T-helper 17 cell (primary cell): ENCODE results near the gene HGF. TPM values are rescaled to one million over a fixed set of nuclear protein-coding genes. Genes with fewer than 3 reads are reported as not detected.

Experiments
- ATAC-seq: fragments of 150-1000 bp; cut with Tn5 transposase; 2 replicates; pipeline ENCODE4 v1.10.0; 2021; ENCODE audit warnings: mild to moderate bottlenecking, moderate library complexity
- DNase-seq, 3 donors: peaks; one replicate each; pipeline versions ENCODE4 v3.0.0 to v3.0.0-alpha.2; 2020 to 2021
- H3K9me3 ChIP-seq: one replicate; pipeline ENCODE4 v1.7.0; 2013; ENCODE audit warnings: low read length, mild to moderate bottlenecking; ENCODE audit not compliant: control insufficient read depth, poor library complexity, severe bottlenecking
- H3K27ac Mint-ChIP-seq: one replicate; pipeline ENCODE4 v1.8.0; 2022; ENCODE audit warnings: mild to moderate bottlenecking, moderate library complexity, mixed read lengths
- H3K27me3 Mint-ChIP-seq: one replicate; pipeline ENCODE4 v1.8.0; 2022; ENCODE audit warnings: mixed read lengths
- H3K36me3 Mint-ChIP-seq: one replicate; pipeline ENCODE4 v1.8.0; 2022; ENCODE audit warnings: low read depth, mixed read lengths
- H3K4me1 Mint-ChIP-seq: one replicate; pipeline ENCODE4 v1.8.0; 2022; ENCODE audit warnings: mild to moderate bottlenecking, mixed read lengths
- H3K4me3 Mint-ChIP-seq: one replicate; pipeline ENCODE4 v1.8.0; 2022; ENCODE audit warnings: mild to moderate bottlenecking, moderate library complexity, mixed read lengths
- total RNA-seq, 4 donors: library from RNA in 2 of 4; stranded (reverse) in 2 of 4; gene quantifications; one replicate each; pipeline ENCODE4 v1.2.3 and lab custom pipeline; 2022 to 2026

Gene HGF
- total RNA-seq, 2 donors from 2014 or later, result 0.37 TPM; not detected in 1

DNA sequence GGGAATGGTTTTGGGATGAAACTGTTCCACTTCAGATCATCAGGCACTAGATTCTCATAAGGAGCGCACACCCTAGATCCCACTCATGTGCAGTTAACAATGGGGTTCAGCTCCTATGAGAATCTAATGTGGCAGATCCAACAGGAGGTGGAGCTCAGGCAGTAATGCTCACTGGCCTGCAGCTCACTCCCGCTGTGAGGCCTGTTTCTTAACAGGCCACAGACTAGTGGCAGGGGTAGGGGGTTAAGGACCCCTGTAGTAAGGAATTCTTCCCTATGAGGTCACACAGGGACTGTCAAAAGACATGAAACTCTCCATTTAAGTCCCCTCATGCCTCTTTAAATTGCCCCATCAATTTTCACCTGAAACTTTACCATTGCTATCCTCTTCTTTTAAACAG, 8.0 kb downstream of the HGF start:
- DNase-seq (no peak), ATAC-seq (no peak)
- Mint-ChIP-seq H3K27me3 (no peaks in the 10 kb centered on the region), H3K4me3 (no peak overlapping the region), H3K36me3 (no peaks in the 10 kb centered on the region), H3K27ac (no peak overlapping the region), H3K4me1 (no peaks in the 10 kb centered on the region)
- H3K9me3 ChIP-seq, result no peaks in the 10 kb centered on the region

DNA sequence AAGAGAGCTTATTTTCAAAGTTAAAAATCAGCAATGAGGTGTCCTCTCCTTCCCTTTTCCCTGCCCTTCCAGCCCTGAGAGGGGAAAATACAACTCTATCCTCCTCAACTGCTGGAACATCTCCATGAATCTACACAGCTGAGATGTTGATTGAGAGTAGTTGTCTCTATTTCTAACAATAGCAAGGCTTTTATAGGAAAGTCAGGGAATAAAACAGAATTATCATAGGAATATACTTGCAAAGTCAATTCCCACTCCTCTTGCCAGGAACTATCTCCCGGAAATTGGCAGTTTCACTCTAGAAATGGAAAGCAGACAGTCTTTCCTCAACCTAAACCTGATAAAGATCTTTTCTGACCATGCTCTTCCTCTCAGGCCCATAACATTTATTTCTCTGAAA, 8.8 kb downstream of the HGF start:
- no peak for ATAC-seq
- Mint-ChIP-seq H3K4me1 (no peaks in the 10 kb centered on the region), H3K4me3 (no peak overlapping the region), H3K36me3 (no peaks in the 10 kb centered on the region), H3K27me3 (no peaks in the 10 kb centered on the region), H3K27ac (no peak overlapping the region)
- no peak for DNase-seq
- no peaks in the 10 kb centered on the region for H3K9me3 ChIP-seq

DNA sequence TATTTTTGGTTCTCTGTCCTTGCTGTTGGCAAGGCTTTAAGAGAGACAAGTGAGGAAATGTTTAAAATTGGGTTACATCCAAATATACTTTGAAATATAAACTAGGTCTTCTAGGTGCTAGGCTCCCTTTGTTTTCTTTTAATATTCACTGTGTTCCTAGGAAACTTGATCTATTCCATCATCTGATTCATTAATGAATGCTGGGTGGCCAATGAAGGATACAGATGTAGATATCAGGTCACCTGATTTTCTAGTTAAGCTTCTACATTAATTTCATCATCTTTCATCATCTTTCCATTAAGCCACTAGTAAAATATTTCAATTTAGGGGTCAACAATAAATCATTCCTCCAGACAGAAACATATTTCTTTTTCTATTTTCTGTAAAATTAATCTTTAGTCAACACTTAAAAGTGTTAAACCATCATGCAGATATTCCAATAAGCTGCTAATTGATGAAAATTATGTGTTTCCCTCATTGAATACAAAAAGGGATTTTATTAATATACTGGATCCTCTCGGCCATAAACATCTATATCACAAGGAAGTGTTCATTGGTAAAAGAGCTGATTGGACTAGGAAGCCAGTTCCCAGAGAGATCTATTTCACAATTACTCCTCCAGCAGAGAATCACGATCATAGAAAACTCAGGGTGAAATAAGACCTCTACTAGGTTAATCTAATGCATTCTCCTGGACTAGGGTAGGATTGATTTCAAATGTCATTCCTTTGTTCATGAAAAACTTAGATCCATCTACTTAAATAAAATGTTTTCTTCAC, 14.7 kb downstream of the HGF start:
- H3K36me3 Mint-ChIP-seq, result no peaks in the 10 kb centered on the region

DNA sequence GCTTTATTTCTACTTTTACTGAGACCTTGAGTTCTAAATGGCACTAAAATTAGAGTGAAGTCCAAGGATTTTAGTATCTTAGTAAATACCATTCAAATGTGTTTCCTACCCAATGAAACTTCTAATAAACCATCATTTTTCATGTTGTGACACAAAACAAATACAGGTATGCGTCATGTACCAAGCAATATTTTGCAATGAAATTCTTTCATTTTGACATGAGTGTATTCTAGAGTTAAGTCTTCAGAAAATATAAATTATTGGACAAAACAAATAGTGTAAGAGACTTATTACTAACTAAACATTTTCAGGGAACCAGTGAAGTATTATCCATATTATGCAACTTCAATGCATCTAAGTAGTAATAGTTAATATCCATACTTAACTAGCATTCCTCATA, 16.5 kb downstream of the HGF start:
- no peak overlapping the region for H3K4me3 Mint-ChIP-seq
- DNase-seq, result no peak
- H3K4me1 Mint-ChIP-seq, result no peaks in the 10 kb centered on the region
- H3K27me3 Mint-ChIP-seq, result no peaks in the 10 kb centered on the region
- no peak for ATAC-seq
- H3K36me3 Mint-ChIP-seq, result no peaks in the 10 kb centered on the region
- no peaks in the 10 kb centered on the region for H3K9me3 ChIP-seq
- H3K27ac Mint-ChIP-seq, result no peak overlapping the region

More for the DNA sequence above, 14.7 kb downstream of the HGF start:
- Mint-ChIP-seq H3K4me3 (no peak overlapping the region), H3K4me1 (no peaks in the 10 kb centered on the region), H3K27ac (no peak overlapping the region), H3K27me3 (no peaks in the 10 kb centered on the region)
- H3K9me3 ChIP-seq, result no peaks in the 10 kb centered on the region
- DNase-seq, result no peak
- no peak for ATAC-seq

DNA sequence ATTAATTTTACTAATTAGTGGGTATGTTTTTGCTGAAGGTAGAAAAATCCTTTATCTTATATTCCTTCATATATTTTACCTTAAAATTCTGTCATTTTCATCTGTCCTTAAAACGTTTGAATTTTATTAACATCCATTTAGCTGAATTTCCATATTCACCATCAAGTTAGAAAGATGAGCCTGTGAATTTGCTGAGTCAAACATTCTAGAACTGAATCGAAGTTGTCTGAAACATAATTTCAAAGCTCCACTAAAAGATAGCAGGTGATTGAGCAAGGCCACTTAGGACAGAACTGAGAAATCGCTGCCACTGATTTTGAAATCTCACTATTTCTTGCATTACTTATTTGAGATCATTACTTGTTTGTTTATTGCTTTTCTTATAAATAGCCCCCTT, 17.5 kb downstream of the HGF start:
- no peak for DNase-seq
- Mint-ChIP-seq H3K4me3 (no peak overlapping the region), H3K4me1 (no peaks in the 10 kb centered on the region), H3K27ac (no peak overlapping the region), H3K36me3 (no peaks in the 10 kb centered on the region), H3K27me3 (no peaks in the 10 kb centered on the region)
- H3K9me3 ChIP-seq, result no peaks in the 10 kb centered on the region
- no peak for ATAC-seq

DNA sequence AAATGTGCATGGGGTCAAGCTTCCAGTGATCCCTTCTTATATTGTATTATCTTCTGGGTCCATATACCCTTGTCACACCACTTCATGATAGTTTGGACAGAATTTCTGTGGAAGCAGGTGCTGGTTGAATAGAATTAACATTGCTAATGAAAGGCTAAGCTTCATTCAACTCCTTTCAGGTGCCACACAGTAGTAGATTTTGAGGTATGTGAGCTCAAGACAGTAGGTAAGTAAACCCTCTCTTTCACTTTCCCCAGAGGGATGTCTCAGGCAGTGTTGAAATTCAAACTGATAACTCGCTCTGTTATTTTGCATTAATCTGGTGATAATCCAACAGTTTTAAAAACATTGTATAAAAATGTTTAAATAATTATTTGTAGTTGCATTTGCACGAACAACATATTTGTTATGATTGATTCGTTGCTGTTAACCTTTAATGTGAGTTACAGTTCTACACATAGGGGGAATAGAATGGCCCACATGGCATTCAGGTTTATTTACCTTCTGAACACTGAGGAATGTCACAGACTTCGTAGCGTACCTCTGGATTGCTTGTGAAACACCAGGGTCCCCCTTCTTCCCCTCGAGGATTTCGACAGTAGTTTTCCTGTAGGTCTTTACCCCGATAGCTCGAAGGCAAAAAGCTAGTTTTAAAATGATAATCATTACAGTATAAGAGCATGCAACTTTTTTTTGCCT, 18.1 kb downstream of the HGF start:
- no peaks in the 10 kb centered on the region for H3K9me3 ChIP-seq
- no peak overlapping the region for H3K27ac Mint-ChIP-seq
- H3K27me3 Mint-ChIP-seq, result no peaks in the 10 kb centered on the region
- H3K4me3 Mint-ChIP-seq, result no peak overlapping the region
- ATAC-seq, result no peak
- no peaks in the 10 kb centered on the region for H3K36me3 Mint-ChIP-seq
- no peaks in the 10 kb centered on the region for H3K4me1 Mint-ChIP-seq
- DNase-seq, result no peak

DNA sequence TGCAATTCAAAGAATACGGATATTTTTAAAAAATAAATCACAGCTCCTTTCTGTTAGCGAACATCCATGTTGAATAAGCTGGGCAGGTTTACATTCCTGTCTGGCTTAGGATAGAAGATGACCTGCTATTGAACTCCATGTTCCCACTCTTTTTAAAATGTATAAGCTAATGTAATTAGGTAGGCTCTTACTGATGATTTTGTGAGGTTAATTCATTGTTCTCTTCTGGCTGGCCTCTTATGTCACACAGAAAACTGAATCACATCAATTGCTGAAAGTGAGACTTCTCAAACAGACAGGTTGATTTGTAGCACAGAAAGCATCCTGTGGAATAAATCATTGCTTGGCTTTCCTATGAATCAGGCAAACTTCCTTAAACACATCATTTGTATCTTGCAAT, 24.2 kb downstream of the HGF start:
- no peak for ATAC-seq
- no peaks in the 10 kb centered on the region for H3K4me1 Mint-ChIP-seq
- H3K9me3 ChIP-seq, result no peaks in the 10 kb centered on the region
- no peak for DNase-seq
- no peak overlapping the region for H3K4me3 Mint-ChIP-seq
- H3K27ac Mint-ChIP-seq, result no peak overlapping the region
- no peaks in the 10 kb centered on the region for H3K36me3 Mint-ChIP-seq
- no peaks in the 10 kb centered on the region for H3K27me3 Mint-ChIP-seq

DNA sequence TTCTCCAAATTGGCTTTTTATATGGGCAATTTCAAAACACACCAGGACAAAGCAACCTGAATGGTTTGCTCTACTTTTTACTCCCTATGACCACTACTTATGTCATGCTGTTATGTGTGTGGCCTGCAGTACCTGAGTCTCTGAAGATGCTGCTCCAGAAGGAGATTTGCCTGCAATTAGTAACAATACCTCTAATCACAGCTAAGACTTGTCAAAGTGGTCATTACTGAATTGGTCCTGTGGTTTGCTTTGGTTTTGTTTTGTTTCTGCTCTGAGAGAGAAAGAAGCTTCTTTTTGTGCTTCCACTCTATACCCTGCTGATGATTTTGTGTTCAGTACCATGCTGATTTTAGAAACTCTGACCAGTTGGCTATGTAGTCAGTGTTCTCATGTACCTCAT, 25.5 kb downstream of the HGF start:
- H3K36me3 Mint-ChIP-seq, result no peaks in the 10 kb centered on the region

DNA sequence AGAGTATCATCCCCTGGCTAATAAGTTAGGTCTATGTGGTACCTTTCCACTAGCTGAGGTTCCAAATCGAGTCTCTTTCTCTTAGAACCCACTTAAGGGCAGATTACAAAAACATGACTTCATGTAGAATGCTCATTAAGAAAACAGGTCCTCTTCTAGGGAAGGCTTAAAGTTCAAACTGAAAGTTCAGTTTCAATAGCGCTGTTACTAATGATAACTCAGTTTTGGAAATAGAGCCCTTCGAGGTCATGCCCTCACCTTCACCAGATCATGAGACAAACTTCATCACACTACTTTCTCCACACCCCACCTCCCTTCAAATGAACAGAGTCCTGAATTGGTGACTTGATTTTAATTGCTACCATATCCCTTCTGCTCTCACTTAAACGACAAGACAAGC, 26.2 kb downstream of the HGF start:
- Mint-ChIP-seq H3K27ac (no peak overlapping the region), H3K4me3 (no peak overlapping the region), H3K4me1 (no peaks in the 10 kb centered on the region), H3K27me3 (no peaks in the 10 kb centered on the region), H3K36me3 (no peaks in the 10 kb centered on the region)
- no peaks in the 10 kb centered on the region for H3K9me3 ChIP-seq
- no peak for ATAC-seq
- no peak for DNase-seq

More for the DNA sequence above, 25.5 kb downstream of the HGF start:
- Mint-ChIP-seq H3K27me3 (no peaks in the 10 kb centered on the region), H3K27ac (no peak overlapping the region), H3K4me1 (no peaks in the 10 kb centered on the region), H3K4me3 (no peak overlapping the region)
- ATAC-seq, result no peak
- no peak for DNase-seq
- no peaks in the 10 kb centered on the region for H3K9me3 ChIP-seq

DNA sequence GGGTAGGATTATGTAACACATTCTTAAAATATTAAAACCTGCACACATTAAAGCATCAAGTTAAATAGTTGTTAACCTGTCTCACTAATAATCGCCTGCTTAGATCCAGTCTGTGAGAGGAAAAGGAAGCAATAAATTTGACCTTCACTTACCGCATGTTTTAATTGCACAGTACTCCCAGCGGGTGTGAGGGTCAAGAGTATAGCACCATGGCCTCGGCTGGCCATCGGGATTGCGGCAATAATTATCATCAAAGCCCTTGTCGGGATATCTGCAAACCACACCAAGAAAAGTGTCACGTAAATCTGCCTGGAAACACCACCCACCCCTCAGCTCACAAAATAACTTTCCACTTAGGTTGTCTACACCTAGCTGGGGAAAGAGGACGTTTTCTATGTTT, 26.6 kb downstream of the HGF start:
- Mint-ChIP-seq H3K27ac (no peak overlapping the region), H3K27me3 (no peaks in the 10 kb centered on the region), H3K4me1 (no peaks in the 10 kb centered on the region), H3K36me3 (no peaks in the 10 kb centered on the region), H3K4me3 (no peak overlapping the region)
- no peak for ATAC-seq
- no peak for DNase-seq
- H3K9me3 ChIP-seq, result no peaks in the 10 kb centered on the region

DNA sequence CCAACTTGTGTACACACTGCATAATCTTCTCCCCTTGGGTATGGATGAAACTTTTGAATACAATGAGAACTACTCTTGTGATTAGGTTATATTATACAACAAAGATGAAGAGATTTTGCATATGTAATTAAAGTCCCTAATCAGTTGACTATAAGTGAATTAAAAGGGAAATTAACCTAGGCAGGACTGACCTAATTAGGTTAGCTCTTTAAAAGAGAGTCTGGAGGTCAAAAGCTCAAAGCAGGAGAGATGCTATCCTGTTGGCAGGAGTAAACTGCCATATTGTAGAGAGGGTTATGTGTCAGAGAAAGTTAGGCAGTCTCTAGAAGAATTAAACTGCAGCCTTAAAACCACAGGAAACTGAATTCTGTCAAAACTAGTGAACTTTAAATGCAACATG, 29.4 kb downstream of the HGF start:
- H3K9me3 ChIP-seq, result no peaks in the 10 kb centered on the region
- Mint-ChIP-seq H3K27me3 (no peaks in the 10 kb centered on the region), H3K4me3 (no peak overlapping the region), H3K4me1 (no peaks in the 10 kb centered on the region), H3K36me3 (no peaks in the 10 kb centered on the region), H3K27ac (no peak overlapping the region)
- ATAC-seq, result no peak
- DNase-seq, result no peak

DNA sequence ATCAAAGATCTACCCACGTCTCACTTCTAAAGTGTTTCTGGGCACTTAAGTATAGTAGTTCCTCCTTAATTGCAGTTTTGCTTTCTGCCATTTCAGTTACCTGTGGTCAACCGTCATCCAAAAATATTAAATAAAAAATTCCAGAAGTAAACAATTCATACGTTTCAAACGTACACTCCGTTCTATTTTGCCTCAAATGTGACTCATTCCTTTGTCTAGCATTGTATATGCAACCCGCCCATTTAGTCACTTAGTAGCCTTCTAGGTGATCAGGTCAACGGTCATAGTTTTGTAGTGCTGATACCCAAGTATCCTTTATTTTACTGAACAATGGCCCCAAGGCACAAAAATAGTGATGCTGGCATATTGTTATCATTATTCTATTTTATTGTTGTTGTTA, 33.8 kb downstream of the HGF start:
- no peak overlapping the region for H3K27ac Mint-ChIP-seq
- no peaks in the 10 kb centered on the region for H3K9me3 ChIP-seq
- DNase-seq (no peak), ATAC-seq (no peak)
- H3K36me3 Mint-ChIP-seq, result no peaks in the 10 kb centered on the region
- H3K4me3 Mint-ChIP-seq, result no peak overlapping the region
- H3K4me1 Mint-ChIP-seq, result no peaks in the 10 kb centered on the region
- no peaks in the 10 kb centered on the region for H3K27me3 Mint-ChIP-seq

DNA sequence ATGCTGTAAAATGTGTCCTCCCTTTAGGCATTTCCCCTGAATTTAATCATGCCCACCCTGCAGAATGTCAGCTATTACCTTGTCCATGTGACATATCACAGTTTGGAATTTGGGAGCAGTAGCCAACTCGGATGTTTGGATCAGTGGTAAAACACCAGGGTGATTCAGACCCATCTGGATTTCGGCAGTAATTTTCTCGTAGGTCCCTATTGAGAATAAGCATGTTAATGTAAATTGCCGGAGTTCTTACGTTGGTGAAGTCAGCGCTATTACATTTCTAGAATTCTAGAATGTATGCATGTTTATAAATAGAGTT, 44.1 kb downstream of the HGF start:
- H3K4me1 Mint-ChIP-seq, result no peaks in the 10 kb centered on the region
- H3K36me3 Mint-ChIP-seq, result no peaks in the 10 kb centered on the region
- H3K27me3 Mint-ChIP-seq, result no peaks in the 10 kb centered on the region
- H3K27ac Mint-ChIP-seq, result no peak overlapping the region
- H3K4me3 Mint-ChIP-seq, result no peak overlapping the region
- ATAC-seq (no peak), DNase-seq (no peak)
- no peaks in the 10 kb centered on the region for H3K9me3 ChIP-seq
